Hepatocyte (in vitro differentiated cells): Measurements from ENCODE around the gene PCGF5. TPM values are rescaled to one million over a fixed set of nuclear protein-coding genes. Genes with fewer than 3 reads are reported as not detected.
"Not testable (repeated sequence)": the region's sequence is repeated elsewhere in the genome, so short reads cannot be mapped to it uniquely, and the experiment has no call there.

ENCODE experiments used
- DNase-seq: peaks from one replicate; pipeline ENCODE4 v3.0.0-alpha.2; 2016; ENCODE audit warnings: low spot score
- H2AFZ ChIP-seq: fragments of 200-600 bp; sonication (generic); 2 replicates; pipeline ENCODE4 v1.6.0; 2016; ENCODE audit warnings: antibody characterized with exemption, mild to moderate bottlenecking
- H3K27ac ChIP-seq: fragments of 200-600 bp; sonication (generic); 2 replicates; pipeline ENCODE4 v1.5.1; 2016; ENCODE audit warnings: mild to moderate bottlenecking
- H3K27me3 ChIP-seq: fragments of 200-600 bp; sonication (generic); 2 replicates; pipeline ENCODE4 v1.6.1; 2016
- H3K36me3 ChIP-seq: fragments of 200-600 bp; sonication (generic); replicated peaks from 2 replicates; pipeline ENCODE4 v1.5.1; 2016; ENCODE audit warnings: low read depth; ENCODE audit not compliant: insufficient read depth
- H3K4me1 ChIP-seq: fragments of 200-600 bp; sonication (generic); 2 replicates; pipeline ENCODE4 v1.5.1; 2016; ENCODE audit warnings: mild to moderate bottlenecking, moderate library complexity; ENCODE audit not compliant: insufficient read depth
- H3K4me2 ChIP-seq: fragments of 200-600 bp; sonication (generic); 2 replicates; pipeline ENCODE4 v1.6.0; 2016
- H3K4me3 ChIP-seq: fragments of 200-600 bp; sonication (generic); 2 replicates; pipeline ENCODE4 v1.5.1; 2016; ENCODE audit warnings: mild to moderate bottlenecking
- H3K79me2 ChIP-seq: fragments of 200-600 bp; sonication (generic); 2 replicates; pipeline ENCODE4 v1.6.0; 2017; ENCODE audit warnings: mild to moderate bottlenecking
- H3K9me2 ChIP-seq: fragments of 200-600 bp; sonication (generic); replicated peaks from 2 replicates; pipeline ENCODE4 v1.6.0; 2017; ENCODE audit warnings: mild to moderate bottlenecking; ENCODE audit not compliant: insufficient read depth
- H3K9me3 ChIP-seq: fragments of 200-600 bp; sonication (generic); 2 replicates; pipeline ENCODE4 v1.5.1; 2016; ENCODE audit warnings: low read depth, mild to moderate bottlenecking
- H4K20me1 ChIP-seq: fragments of 200-600 bp; sonication (generic); 2 replicates; pipeline ENCODE4 v1.6.0; 2016; ENCODE audit warnings: mild to moderate bottlenecking; ENCODE audit not compliant: insufficient read depth, poor library complexity, severe bottlenecking
- EZH2 ChIP-seq: fragments of 200-600 bp; sonication (generic); IDR thresholded peaks from 2 replicates; pipeline ENCODE4 v1.6.1; 2016; ENCODE audit warnings: antibody characterized with exemption, mild to moderate bottlenecking, borderline replicate concordance
- EZH2phosphoT487 ChIP-seq: fragments of 200-600 bp; sonication (generic); IDR thresholded peaks from one replicate; pipeline ENCODE4 v1.6.1; 2018; ENCODE audit warnings: antibody characterized with exemption, mild to moderate bottlenecking, low read depth, moderate library complexity; ENCODE audit not compliant: unreplicated experiment, severe bottlenecking
- WGBS: methylation state at CpG from one replicate; pipeline ENCODE4 v1.1.6; 2016; ENCODE audit warnings: low lambda C conversion rate; ENCODE audit errors: missing lambda C conversion rate; 5-methylcytosine and 5-hydroxymethylcytosine counted together
- polyA plus RNA-seq: library from polyadenylated mRNA; unstranded; fragments of >200 nt; fragmentation: Nextera tagmentation; extraction: Ambion mirVana; gene quantifications from 2 replicates; pipeline ENCODE4 v1.2.1, GENCODE V29; 2016
- total RNA-seq: library from RNA; depleted of rRNA; stranded (reverse); fragments of >200 nt; gene quantifications from 2 replicates; pipeline ENCODE4 v1.2.3, GENCODE V29; 2014
- TF ChIP-seq, protein P1 (sequence below): fragments of 200-600 bp; sonication (generic); IDR thresholded peaks from 2 replicates; pipeline ENCODE4 v1.5.1; 2016; ENCODE audit warnings: antibody characterized with exemption, mild to moderate bottlenecking; ENCODE audit not compliant: poor library complexity

Gene PCGF5
- total and polyA plus RNA-seq, 2 experiments from 2014 or later: 32.1 to 38.7 TPM

GRCh38 chr10:91185239-91185875 lies 35.1 kb upstream of the PCGF5 start:
- H3K79me2 ChIP-seq: peaks cover 24% of the 10 kb centered on the region
- H3K27me3 ChIP-seq: no peaks in the 10 kb centered on the region
- no peaks in the 10 kb centered on the region for H3K4me1 ChIP-seq
- 77% methylated on average over 8 of the region's 8 CpGs for WGBS
- H3K36me3 ChIP-seq: no peaks in the 10 kb centered on the region
- H3K4me3 ChIP-seq: no peak overlapping the region
- no peaks in the 10 kb centered on the region for H3K9me2 ChIP-seq
- no peaks in the 10 kb centered on the region for H4K20me1 ChIP-seq
- DNase-seq: peak; percentile 23
- TF ChIP-seq EZH2phosphoT487: no peak
- TF ChIP-seq, protein P1, sequence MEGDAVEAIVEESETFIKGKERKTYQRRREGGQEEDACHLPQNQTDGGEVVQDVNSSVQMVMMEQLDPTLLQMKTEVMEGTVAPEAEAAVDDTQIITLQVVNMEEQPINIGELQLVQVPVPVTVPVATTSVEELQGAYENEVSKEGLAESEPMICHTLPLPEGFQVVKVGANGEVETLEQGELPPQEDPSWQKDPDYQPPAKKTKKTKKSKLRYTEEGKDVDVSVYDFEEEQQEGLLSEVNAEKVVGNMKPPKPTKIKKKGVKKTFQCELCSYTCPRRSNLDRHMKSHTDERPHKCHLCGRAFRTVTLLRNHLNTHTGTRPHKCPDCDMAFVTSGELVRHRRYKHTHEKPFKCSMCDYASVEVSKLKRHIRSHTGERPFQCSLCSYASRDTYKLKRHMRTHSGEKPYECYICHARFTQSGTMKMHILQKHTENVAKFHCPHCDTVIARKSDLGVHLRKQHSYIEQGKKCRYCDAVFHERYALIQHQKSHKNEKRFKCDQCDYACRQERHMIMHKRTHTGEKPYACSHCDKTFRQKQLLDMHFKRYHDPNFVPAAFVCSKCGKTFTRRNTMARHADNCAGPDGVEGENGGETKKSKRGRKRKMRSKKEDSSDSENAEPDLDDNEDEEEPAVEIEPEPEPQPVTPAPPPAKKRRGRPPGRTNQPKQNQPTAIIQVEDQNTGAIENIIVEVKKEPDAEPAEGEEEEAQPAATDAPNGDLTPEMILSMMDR: no peak
- no peak for TF ChIP-seq EZH2
- H3K9me3 ChIP-seq: no peaks in the 10 kb centered on the region
- H3K4me2 ChIP-seq: no peak overlapping the region
- H3K27ac ChIP-seq: no peak overlapping the region
- no peak overlapping the region for H2AFZ ChIP-seq

GRCh38 chr10:91187156-91187555 lies 33.3 kb upstream of the PCGF5 start:
- Histone ChIP-seq H3K9me2 (no peaks in the 10 kb centered on the region), H4K20me1 (no peaks in the 10 kb centered on the region), H3K4me1 (no peaks in the 10 kb centered on the region), H3K79me2 (peaks cover 11% of the 10 kb centered on the region), H3K4me3 (no peak overlapping the region), H2AFZ (no peak overlapping the region), H3K27ac (no peak overlapping the region), H3K36me3 (no peaks in the 10 kb centered on the region), H3K9me3 (no peaks in the 10 kb centered on the region), H3K4me2 (no peak overlapping the region), H3K27me3 (no peaks in the 10 kb centered on the region)
- no peak for TF ChIP-seq EZH2
- TF ChIP-seq, protein P1: no peak
- no peak for TF ChIP-seq EZH2phosphoT487
- 90% methylated on average over 4 of the region's 4 CpGs for WGBS
- no peak for DNase-seq

GRCh38 chr10:91188010-91188409 lies 32.5 kb upstream of the PCGF5 start:
- H2AFZ ChIP-seq, H3K9me2 ChIP-seq, H3K4me3 ChIP-seq, H3K9me3 ChIP-seq, H3K4me1 ChIP-seq, H3K27me3 ChIP-seq, DNase-seq, H3K4me2 ChIP-seq, H4K20me1 ChIP-seq, H3K27ac ChIP-seq, H3K36me3 ChIP-seq, H3K79me2 ChIP-seq: not testable (repeated sequence)
- 89% methylated on average over 11 of the region's 11 CpGs for WGBS

DNA sequence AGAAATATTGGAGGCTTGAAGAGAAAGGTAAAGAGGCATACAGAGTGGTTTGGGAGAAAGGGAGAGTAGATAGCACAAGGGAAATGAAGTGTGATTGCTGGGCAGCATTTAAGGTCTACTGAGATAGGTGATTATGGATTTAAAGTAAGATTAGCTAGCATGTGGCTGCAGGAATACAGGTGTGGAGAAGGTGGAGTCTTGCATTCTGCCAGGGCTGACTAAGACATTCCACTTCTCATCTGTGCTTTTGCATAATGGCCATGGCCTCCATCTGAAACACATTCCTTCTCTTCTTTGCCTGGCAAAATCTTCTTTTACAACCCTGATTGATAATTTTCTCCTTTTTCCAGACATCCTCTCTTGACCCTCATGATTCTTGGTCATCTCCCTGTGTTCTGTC lies 31.6 kb upstream of the PCGF5 start:
- Histone ChIP-seq H3K4me3 (no peak overlapping the region), H3K27me3 (no peaks in the 10 kb centered on the region), H3K9me2 (no peaks in the 10 kb centered on the region), H3K9me3 (no peaks in the 10 kb centered on the region), H4K20me1 (no peaks in the 10 kb centered on the region), H3K4me2 (no peak overlapping the region), H3K36me3 (no peaks in the 10 kb centered on the region), H2AFZ (no peak overlapping the region), H3K4me1 (no peaks in the 10 kb centered on the region), H3K27ac (no peak overlapping the region), H3K79me2 (peaks cover 3% of the 10 kb centered on the region)
- TF ChIP-seq EZH2 (no peak), EZH2phosphoT487 (no peak)
- TF ChIP-seq, protein P1: no peak
- no peak for DNase-seq
